T-helper 2 cell treated with Interferon-gamma antibody and Interleukin-4, amounts not matched to agents 5 μg/mL and 100 μg/mL, for 36 hours (primary cell): ENCODE results near the gene HMGA1.
A peak's percentile ranks its signal among the peaks of the same experiment; 100 is the strongest.

Source experiments
- DNase-seq: peaks from one replicate; pipeline ENCODE4 v3.0.0; 2021; ENCODE audit warnings: low spot score
- H3K27ac Mint-ChIP-seq: one replicate; pipeline ENCODE4 v1.8.0; 2021; ENCODE audit warnings: mild to moderate bottlenecking, mixed read lengths
- H3K27me3 Mint-ChIP-seq: one replicate; pipeline ENCODE4 v1.8.0; 2021; ENCODE audit warnings: low read depth, mixed read lengths
- H3K36me3 Mint-ChIP-seq: one replicate; pipeline ENCODE4 v1.8.0; 2021; ENCODE audit warnings: low read depth, mixed read lengths
- H3K4me1 Mint-ChIP-seq: one replicate; pipeline ENCODE4 v1.8.0; 2021; ENCODE audit warnings: low read depth, mixed read lengths
- H3K4me3 Mint-ChIP-seq: one replicate; pipeline ENCODE4 v1.8.0; 2022; ENCODE audit warnings: mild to moderate bottlenecking, moderate library complexity, mixed read lengths
- H3K9me3 Mint-ChIP-seq: one replicate; pipeline ENCODE4 v1.8.0; 2021; ENCODE audit warnings: mixed read lengths

The HMGA1 gene

DNA sequence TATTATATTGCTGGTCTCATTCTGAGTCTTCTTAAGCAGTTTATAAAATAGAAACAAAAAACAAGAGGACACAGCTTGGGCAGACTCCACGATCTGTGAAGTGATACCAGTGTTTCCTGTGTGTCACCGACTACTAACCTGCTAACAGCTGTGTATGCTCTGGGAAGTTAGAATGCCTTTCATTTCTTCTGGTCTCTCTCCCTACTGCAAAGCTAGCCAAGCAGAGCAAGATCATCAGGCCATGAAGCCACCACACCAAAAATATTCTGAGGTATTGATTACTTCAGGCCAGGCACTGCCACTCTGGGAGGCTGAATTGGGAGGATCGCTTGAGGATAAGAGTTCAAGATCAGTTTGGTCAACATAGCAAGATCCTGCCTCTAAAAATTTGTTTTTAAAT, 59.0 kb downstream of the HMGA1 start:
- Mint-ChIP-seq H3K27ac (peak overlapping the region; percentile 73), H3K4me3 (peak overlapping the region; percentile 50), H3K36me3 (peaks cover 24% of the 10 kb centered on the region), H3K9me3 (no peaks in the 10 kb centered on the region), H3K4me1 (peaks cover 16% of the 10 kb centered on the region), H3K27me3 (no peaks in the 10 kb centered on the region)
- DNase-seq: no peak
